HCT116 (cell line): ENCODE measurements around the gene NKAIN4. TPM values are rescaled to one million over a fixed set of nuclear protein-coding genes. Genes with fewer than 3 reads are reported as not detected.

Experiments used
- ATAC-seq: fragments of 200-7000 bp; cut with Tn5 transposase; 2 replicates; pipeline ENCODE4 v1.9.1; 2020; ENCODE audit warnings: mild to moderate bottlenecking, moderate library complexity
- BruUV-seq: library from RNA; stranded (reverse); fragments of 400-500 nt; replicated peaks from 2 replicates; lab custom pipeline; 2021; lab: Mats Ljungman, UMichigan
- CTCF ChIA-PET: fragments of 300-600 bp; sonication (Branson Sonifier 250); formaldehyde crosslinking; loops from one replicate; lab custom pipeline; 2021; ENCODE audit warnings: antibody characterized with exemption; lab: Charles Lee
- POLR2A ChIA-PET: fragments of 300-600, 350-600 bp; sonication (Branson Sonifier 250); formaldehyde crosslinking; loops from one replicate; lab custom pipeline; 2021; ENCODE audit warnings: antibody characterized with exemption; lab: Charles Lee
- RAD21 ChIA-PET, 2 experiments: fragments of 300-600 bp; sonication (Branson Sonifier 250); formaldehyde crosslinking; loops; one replicate each; lab custom pipeline; 2023; ENCODE audit warnings: low total read pairs in 2 of 2; ENCODE audit not compliant: uncharacterized antibody in 2 of 2, unreplicated experiment in 2 of 2, low non-redundant PET in 1 of 2; lab: Charles Lee
- DNase-seq: peaks from one replicate; pipeline ENCODE4 v3.0.0-alpha.2; 2010; ENCODE audit warnings: low read depth, low spot score
- H2AFZ ChIP-seq: fragments of 200-600 bp; shearing (Covaris generic), sonication (generic); 2 replicates; pipeline ENCODE4 v1.6.1; 2017; ENCODE audit warnings: low read depth, mixed run types, mixed read lengths, antibody characterized with exemption, low read length; ENCODE audit not compliant: poor library complexity, severe bottlenecking
- H3K27ac ChIP-seq: 2 replicates; pipeline ENCODE4 v1.5.1; 2012; ENCODE audit warnings: low read depth, low read length
- H3K27me3 ChIP-seq: fragments of 200-600 bp; sonication (generic); 2 replicates; pipeline ENCODE4 v1.6.1; 2016; ENCODE audit warnings: mixed run types, low read length, mixed read lengths; ENCODE audit not compliant: insufficient read depth
- H3K36me3 ChIP-seq, 2 experiments: fragments of 200-500 bp in 1 of 2; fragments of 200-600 bp in 1 of 2; sonication (Bioruptor generic) in 1 of 2; sonication (generic) in 1 of 2; 2 replicates each; pipeline versions ENCODE4 v1.5.1 to v1.6.1; 2014 to 2016; ENCODE audit warnings: low read length in 2 of 2, inconsistent platforms in 1 of 2, mixed read lengths in 1 of 2, mixed run types in 1 of 2; ENCODE audit not compliant: insufficient read depth in 2 of 2, control insufficient read depth in 1 of 2
- H3K4me1 ChIP-seq, 2 experiments: fragments of 200-600 bp in 1 of 2; sonication (generic) in 1 of 2; 2 replicates each; pipeline versions ENCODE4 v1.5.1 to v1.6.1; 2012 to 2017; ENCODE audit warnings: low read length in 2 of 2, inconsistent platforms in 1 of 2, mild to moderate bottlenecking in 1 of 2, mixed read lengths in 1 of 2, mixed run types in 1 of 2, moderate library complexity in 1 of 2; ENCODE audit not compliant: insufficient read depth in 2 of 2, control insufficient read depth in 1 of 2
- H3K4me2 ChIP-seq: fragments of 200-600 bp; sonication (generic); 2 replicates; pipeline ENCODE4 v1.6.1; 2017; ENCODE audit warnings: mixed run types, low read length, mixed read lengths
- H3K4me3 ChIP-seq, 2 experiments: fragments of 200-600 bp in 1 of 2; sonication (generic) in 1 of 2; replicated peaks in 1 of 2; 2 replicates each; pipeline ENCODE4 v1.5.1; 2011 to 2016; ENCODE audit warnings: low read length in 2 of 2, control low read depth in 1 of 2, low read depth in 1 of 2, mild to moderate bottlenecking in 1 of 2, mixed read lengths in 1 of 2, mixed run types in 1 of 2
- H3K79me2 ChIP-seq: fragments of 200-600 bp; sonication (generic); 2 replicates; pipeline ENCODE4 v1.6.1; 2017; ENCODE audit warnings: mild to moderate bottlenecking, mixed run types, low read length, moderate library complexity, mixed read lengths; ENCODE audit not compliant: insufficient read depth
- H3K9ac ChIP-seq: fragments of 200-600 bp; sonication (generic); 2 replicates; pipeline ENCODE4 v1.6.1; 2016; ENCODE audit warnings: low read length, mixed read lengths
- H3K9me2 ChIP-seq: fragments of 200-600 bp; sonication (generic), shearing (Covaris generic); 2 replicates; pipeline ENCODE4 v1.6.1; 2017; ENCODE audit warnings: mixed run types, mild to moderate bottlenecking, moderate library complexity; ENCODE audit not compliant: insufficient read depth
- H3K9me3 ChIP-seq, 2 experiments: fragments of 200-500 bp in 1 of 2; fragments of 200-600 bp in 1 of 2; sonication (Bioruptor generic) in 1 of 2; sonication (generic) in 1 of 2; 2 replicates each; pipeline ENCODE4 v1.6.1; 2014 to 2017; ENCODE audit warnings: low read length in 2 of 2, mixed read lengths in 2 of 2, inconsistent platforms in 1 of 2, low read depth in 1 of 2, mild to moderate bottlenecking in 1 of 2, mixed run types in 1 of 2, moderate library complexity in 1 of 2; ENCODE audit not compliant: control insufficient read depth in 1 of 2, insufficient read depth in 1 of 2
- H4K20me1 ChIP-seq: fragments of 200-600 bp; sonication (generic), shearing (Covaris generic); 2 replicates; pipeline ENCODE4 v1.6.1; 2017; ENCODE audit warnings: mixed run types, mild to moderate bottlenecking, moderate library complexity; ENCODE audit not compliant: insufficient read depth
- ELF1 ChIP-seq: IDR thresholded peaks from 2 replicates; pipeline ENCODE4 v1.6.1; 2012; ENCODE audit warnings: low read depth, borderline replicate concordance
- EZH2phosphoT487 ChIP-seq: fragments of 200-600 bp; IDR thresholded peaks from 2 replicates; pipeline ENCODE4 v1.6.1; 2018; ENCODE audit warnings: antibody characterized with exemption, borderline replicate concordance
- FOSL1 ChIP-seq: IDR thresholded peaks from 2 replicates; pipeline ENCODE4 v1.6.1; 2012; ENCODE audit warnings: low read depth
- JUND ChIP-seq: IDR thresholded peaks from 2 replicates; pipeline ENCODE4 v1.6.1; 2012
- POLR2A ChIP-seq: IDR thresholded peaks from 2 replicates; pipeline ENCODE4 v1.7.0; 2011; ENCODE audit warnings: borderline replicate concordance; ENCODE audit not compliant: insufficient read depth, insufficient read length; ENCODE audit errors: extremely low read depth
- POLR2AphosphoS5 ChIP-seq: IDR thresholded peaks from 2 replicates; pipeline ENCODE4 v1.6.1; 2011; ENCODE audit warnings: mild to moderate bottlenecking, low read depth, low read length, moderate library complexity
- RAD21 ChIP-seq: IDR thresholded peaks from 2 replicates; pipeline ENCODE4 v1.6.1; 2012; ENCODE audit warnings: low read depth, mild to moderate bottlenecking
- REST ChIP-seq: IDR thresholded peaks from 2 replicates; pipeline ENCODE4 v1.6.1; 2012; ENCODE audit warnings: low read depth
- SIN3A ChIP-seq: IDR thresholded peaks from 2 replicates; pipeline ENCODE4 v1.6.1; 2012; ENCODE audit warnings: low read depth
- SP1 ChIP-seq: IDR thresholded peaks from 2 replicates; pipeline ENCODE4 v1.6.1; 2012; ENCODE audit warnings: low read depth
- SRF ChIP-seq: IDR thresholded peaks from 2 replicates; pipeline ENCODE4 v1.6.1; 2012; ENCODE audit warnings: low read depth
- TCF7L2 ChIP-seq: IDR thresholded peaks from 2 replicates; pipeline ENCODE4 v1.7.0; 2011; ENCODE audit warnings: borderline replicate concordance, inconsistent platforms; ENCODE audit not compliant: insufficient read depth, insufficient read length; ENCODE audit errors: extremely low read depth
- YY1 ChIP-seq: IDR thresholded peaks from 2 replicates; pipeline ENCODE4 v1.6.1; 2011; ENCODE audit warnings: low read length, low read depth, moderate library complexity, mild to moderate bottlenecking; ENCODE audit not compliant: insufficient replicate concordance; ENCODE audit errors: extremely low read depth
- ZNF274 ChIP-seq: fragments of 200-500 bp; sonication (Bioruptor generic); IDR thresholded peaks from 2 replicates; pipeline ENCODE4 v1.6.1; 2014; ENCODE audit warnings: mild to moderate bottlenecking, low read depth, low read length, inconsistent platforms
- intact Hi-C: fragments of 100-400 bp; cut with micrococcal nuclease; formaldehyde crosslinking; loops from 2 replicates; pipeline ENCODE4 v1.10.0; 2022
- total RNA-seq: library from RNA; stranded (reverse); gene quantifications from one replicate; pipeline ENCODE4 v1.2.1, GENCODE V29; 2021; ENCODE audit not compliant: unreplicated experiment
- TF ChIP-seq, protein P1 (sequence below): IDR thresholded peaks from 2 replicates; pipeline ENCODE4 v1.6.1; 2012
- TF ChIP-seq, protein P2 (sequence below): IDR thresholded peaks from 2 replicates; pipeline ENCODE4 v1.6.1; 2012

The NKAIN4 gene
- total RNA-seq, 1 experiment from 2014 or later: not detected

DNA sequence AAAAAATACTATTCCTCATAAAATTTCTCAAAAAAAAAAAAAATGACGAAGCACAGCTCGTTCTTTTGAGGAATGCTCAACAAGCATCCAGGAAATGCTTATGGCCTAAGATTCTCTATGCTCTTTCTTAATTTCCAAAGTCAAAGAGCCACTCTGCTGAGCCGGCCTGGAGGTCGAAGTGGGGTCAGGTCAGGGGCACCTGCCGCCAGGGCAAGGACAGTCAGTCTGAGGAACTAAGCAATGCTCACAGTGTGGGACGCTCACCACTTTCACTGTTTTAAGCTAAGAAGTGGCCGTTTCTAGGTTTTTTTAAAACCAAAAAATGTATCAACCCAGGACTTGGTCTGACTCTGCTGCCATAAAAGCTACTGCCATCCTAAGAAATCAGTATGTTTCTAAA lies 55.7 kb downstream of the NKAIN4 start:
- Histone ChIP-seq H3K4me1 (no peaks in the 10 kb centered on the region), H2AFZ (no peak overlapping the region), H3K9me3 (no peaks in the 10 kb centered on the region), H3K79me2 (peaks cover 90% of the 10 kb centered on the region), H3K27ac (no peak overlapping the region), H3K27me3 (no peaks in the 10 kb centered on the region), H3K9me2 (no peaks in the 10 kb centered on the region), H3K36me3 (peaks cover 21 to 42% of the 10 kb centered on the region in 2 experiments; a peak in 3 of 4 replicates), H4K20me1 (peaks cover 21% of the 10 kb centered on the region; the same call in 1 of the 2 replicates), H3K4me3 (no peak overlapping the region), H3K4me2 (no peak overlapping the region), H3K9ac (no peak overlapping the region)
- intact Hi-C loops: no loop called here
- POLR2A ChIA-PET: no interaction called here
- DNase-seq (no peak), ATAC-seq (no peak)
- CTCF ChIA-PET: interaction anchor here (0.7 kb wide), 1 partner anchor 15 kb away, joined by 3 read pairs; no protein-coding TSS in a partner anchor
- no TSS peak for BruUV-seq
- TF ChIP-seq SIN3A: no peak
- TF ChIP-seq ZNF274: no peak
- TF ChIP-seq RAD21: no peak
- TF ChIP-seq SRF: no peak
- TF ChIP-seq, protein P1, sequence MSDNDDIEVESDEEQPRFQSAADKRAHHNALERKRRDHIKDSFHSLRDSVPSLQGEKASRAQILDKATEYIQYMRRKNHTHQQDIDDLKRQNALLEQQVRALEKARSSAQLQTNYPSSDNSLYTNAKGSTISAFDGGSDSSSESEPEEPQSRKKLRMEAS: no peak
- TF ChIP-seq, protein P2, sequence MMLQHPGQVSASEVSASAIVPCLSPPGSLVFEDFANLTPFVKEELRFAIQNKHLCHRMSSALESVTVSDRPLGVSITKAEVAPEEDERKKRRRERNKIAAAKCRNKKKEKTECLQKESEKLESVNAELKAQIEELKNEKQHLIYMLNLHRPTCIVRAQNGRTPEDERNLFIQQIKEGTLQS: no peak
- no peak for TF ChIP-seq FOSL1
- no peak for TF ChIP-seq REST
- no peak for TF ChIP-seq YY1
- no peak for TF ChIP-seq TCF7L2
- TF ChIP-seq JUND: no peak
- no peak for TF ChIP-seq SP1
- TF ChIP-seq POLR2AphosphoS5: no peak
- no peak for TF ChIP-seq ELF1
- TF ChIP-seq POLR2A: no peak
- TF ChIP-seq EZH2phosphoT487: no peak
- RAD21 ChIA-PET: no interaction called here
